GM19372 (cell line): ENCODE measurements around the gene HGFAC.
"Not testable (repeated sequence)": the region's sequence is repeated elsewhere in the genome, so short reads cannot be mapped to it uniquely, and the experiment has no call there.

ENCODE experiments used
- ATAC-seq: cut with Tn5 transposase; IDR thresholded peaks from one replicate; pipeline ENCODE4 v1.9.1; 2021; ENCODE audit warnings: mild to moderate bottlenecking, low read depth, moderate library complexity; ENCODE audit not compliant: unreplicated experiment

HGFAC gene

GRCh38 chr4:3410401-3411135 lies 31.2 kb upstream of the HGFAC start:
- no peak for ATAC-seq

- not testable (repeated sequence) for ATAC-seq
Measured at GRCh38 chr4:3411190-3411589, 30.6 kb upstream of the HGFAC start.

- no peak for ATAC-seq
Measured at GRCh38 chr4:3411676-3412075, 30.1 kb upstream of the HGFAC start.

GRCh38 chr4:3412257-3413020 lies 29.3 kb upstream of the HGFAC start:
- no peak for ATAC-seq

- no peak for ATAC-seq
Measured at GRCh38 chr4:3413217-3413671, 28.5 kb upstream of the HGFAC start.

- no peak for ATAC-seq
Measured at GRCh38 chr4:3413675-3414420, 27.9 kb upstream of the HGFAC start.

GRCh38 chr4:3414421-3415279 lies 27.1 kb upstream of the HGFAC start:
- no peak for ATAC-seq

- no peak for ATAC-seq
Measured at GRCh38 chr4:3415471-3416141, 26.2 kb upstream of the HGFAC start.

- no peak for ATAC-seq
Measured at GRCh38 chr4:3416270-3416669, 25.5 kb upstream of the HGFAC start.

- ATAC-seq = no peak
Measured at GRCh38 chr4:3416821-3417221, 24.9 kb upstream of the HGFAC start.

- no peak for ATAC-seq
Measured at GRCh38 chr4:3417448-3417847, 24.3 kb upstream of the HGFAC start.

- no peak for ATAC-seq
Measured at GRCh38 chr4:3418029-3418762, 23.6 kb upstream of the HGFAC start.

GRCh38 chr4:3419836-3420605 lies 21.7 kb upstream of the HGFAC start:
- ATAC-seq = no peak

- no peak for ATAC-seq
Measured at GRCh38 chr4:3420606-3420955, 21.2 kb upstream of the HGFAC start.

GRCh38 chr4:3420956-3421355 lies 20.8 kb upstream of the HGFAC start:
- no peak for ATAC-seq

- ATAC-seq = no peak
Measured at GRCh38 chr4:3421470-3421869, 20.3 kb upstream of the HGFAC start.

- no peak for ATAC-seq
Measured at GRCh38 chr4:3422241-3422801, 19.4 kb upstream of the HGFAC start.

GRCh38 chr4:3422808-3423297 lies 18.9 kb upstream of the HGFAC start:
- no peak for ATAC-seq
